SK-N-SH treated with all-trans-retinoic acid at 6 μM for 48 hours (cell line): ENCODE results near the gene CXCL17.

Experiments
- ATAC-seq: fragments of 200-7000 bp; cut with Tn5 transposase; 3 replicates; pipeline ENCODE4 v1.9.1; 2020; ENCODE audit warnings: mild to moderate bottlenecking, moderate library complexity
- ARNTL ChIP-seq: fragments of 450-650 bp; formaldehyde crosslinking; IDR thresholded peaks from 2 replicates; pipeline ENCODE4 v1.5.0; 2020; ENCODE audit warnings: low read depth, mild to moderate bottlenecking, moderate library complexity, borderline replicate concordance
- BACH2 ChIP-seq: fragments of 250-450 bp; sonication (Bioruptor Pico); IDR thresholded peaks from 2 replicates; pipeline ENCODE4 v1.9.0; 2021; ENCODE audit warnings: mild to moderate bottlenecking, borderline replicate concordance
- CSDC2 ChIP-seq: fragments of 250-450 bp; sonication (Bioruptor Pico); IDR thresholded peaks from 2 replicates; pipeline ENCODE4 v1.5.0; 2020; ENCODE audit warnings: mild to moderate bottlenecking, moderate library complexity
- CSRNP3 ChIP-seq: fragments of 250-450 bp; sonication (Bioruptor Pico); IDR thresholded peaks from 2 replicates; pipeline ENCODE4 v1.5.1; 2021; ENCODE audit warnings: mild to moderate bottlenecking, moderate library complexity
- ESRRG ChIP-seq: fragments of 250-450 bp; sonication (Bioruptor Pico); IDR thresholded peaks from 2 replicates; pipeline ENCODE4 v1.6.1; 2021; ENCODE audit warnings: mild to moderate bottlenecking
- GLIS3 ChIP-seq: fragments of 250-450 bp; sonication (Bioruptor Pico); IDR thresholded peaks from 2 replicates; pipeline ENCODE4 v1.5.0; 2020; ENCODE audit warnings: mild to moderate bottlenecking, moderate library complexity
- ISL1 ChIP-seq: fragments of 250-450 bp; sonication (Bioruptor Pico); IDR thresholded peaks from 2 replicates; pipeline ENCODE4 v2.1.2; 2022; ENCODE audit warnings: mild to moderate bottlenecking, moderate library complexity
- OSR1 ChIP-seq: fragments of 250-450 bp; sonication (Bioruptor Pico); IDR thresholded peaks from 2 replicates; pipeline ENCODE4 v1.8.0; 2022; ENCODE audit warnings: moderate library complexity, mild to moderate bottlenecking, inconsistent platforms
- POU6F1 ChIP-seq: fragments of 250-450 bp; sonication (Bioruptor Pico); IDR thresholded peaks from 2 replicates; pipeline ENCODE4 v1.8.0; 2021; ENCODE audit warnings: low read depth, mild to moderate bottlenecking, moderate library complexity, borderline replicate concordance
- PPARA ChIP-seq: fragments of 250-450 bp; sonication (Bioruptor Pico); IDR thresholded peaks from 2 replicates; pipeline ENCODE4 v1.5.0; 2020; ENCODE audit warnings: mild to moderate bottlenecking, borderline replicate concordance
- RARB ChIP-seq: fragments of 250-450 bp; sonication (Bioruptor Pico); IDR thresholded peaks from 2 replicates; pipeline ENCODE4 v1.8.0; 2021; ENCODE audit warnings: mild to moderate bottlenecking, moderate library complexity
- SNAI2 ChIP-seq: fragments of 250-450 bp; sonication (Bioruptor Pico); IDR thresholded peaks from 2 replicates; pipeline ENCODE4 v1.5.0; 2020; ENCODE audit warnings: mild to moderate bottlenecking, moderate library complexity
- TOX ChIP-seq: fragments of 250-450 bp; sonication (Bioruptor Pico); IDR thresholded peaks from 2 replicates; pipeline ENCODE4 v1.8.0; 2021; ENCODE audit warnings: mild to moderate bottlenecking, moderate library complexity, borderline replicate concordance
- ZC3H10 ChIP-seq: fragments of 250-450 bp; sonication (Bioruptor Pico); IDR thresholded peaks from 2 replicates; pipeline ENCODE4 v1.5.1; 2021; ENCODE audit warnings: mild to moderate bottlenecking, moderate library complexity
- ZFP3 ChIP-seq: fragments of 250-450 bp; sonication (Bioruptor Pico); IDR thresholded peaks from 2 replicates; pipeline ENCODE4 v1.5.0; 2020; ENCODE audit warnings: mild to moderate bottlenecking, moderate library complexity
- ZFP30 ChIP-seq: fragments of 450-650 bp; formaldehyde crosslinking; IDR thresholded peaks from 2 replicates; pipeline ENCODE4 v1.5.0; 2022; ENCODE audit warnings: mild to moderate bottlenecking, moderate library complexity
- ZNF8 ChIP-seq: fragments of 450-650 bp; formaldehyde crosslinking; IDR thresholded peaks from 2 replicates; pipeline ENCODE4 v1.5.0; 2020; ENCODE audit warnings: mild to moderate bottlenecking, moderate library complexity
- TF ChIP-seq, protein P1 (sequence below): fragments of 250-450 bp; sonication (Bioruptor Pico); IDR thresholded peaks from 2 replicates; pipeline ENCODE4 v1.5.1; 2020; ENCODE audit warnings: low read depth, mild to moderate bottlenecking, moderate library complexity
- TF ChIP-seq, protein P2 (sequence below): fragments of 250-450 bp; sonication (Bioruptor Pico); IDR thresholded peaks from 2 replicates; pipeline ENCODE4 v1.8.0; 2020; ENCODE audit warnings: mild to moderate bottlenecking, moderate library complexity, borderline replicate concordance

CXCL17 gene

GRCh38 chr19:42473686-42474085, 30.9 kb upstream of the CXCL17 start:
- TF ChIP-seq SNAI2 (CRISPR knock-in tag): no peak
- no peak for TF ChIP-seq OSR1
- no peak for TF ChIP-seq ISL1 (CRISPR knock-in tag)
- no peak for TF ChIP-seq ZFP30 (CRISPR knock-in tag)
- no peak for TF ChIP-seq CSDC2 (CRISPR knock-in tag)
- ATAC-seq: no peak

- ATAC-seq: no peak
- no peak for TF ChIP-seq POU6F1 (CRISPR knock-in tag)
- TF ChIP-seq, protein P1, sequence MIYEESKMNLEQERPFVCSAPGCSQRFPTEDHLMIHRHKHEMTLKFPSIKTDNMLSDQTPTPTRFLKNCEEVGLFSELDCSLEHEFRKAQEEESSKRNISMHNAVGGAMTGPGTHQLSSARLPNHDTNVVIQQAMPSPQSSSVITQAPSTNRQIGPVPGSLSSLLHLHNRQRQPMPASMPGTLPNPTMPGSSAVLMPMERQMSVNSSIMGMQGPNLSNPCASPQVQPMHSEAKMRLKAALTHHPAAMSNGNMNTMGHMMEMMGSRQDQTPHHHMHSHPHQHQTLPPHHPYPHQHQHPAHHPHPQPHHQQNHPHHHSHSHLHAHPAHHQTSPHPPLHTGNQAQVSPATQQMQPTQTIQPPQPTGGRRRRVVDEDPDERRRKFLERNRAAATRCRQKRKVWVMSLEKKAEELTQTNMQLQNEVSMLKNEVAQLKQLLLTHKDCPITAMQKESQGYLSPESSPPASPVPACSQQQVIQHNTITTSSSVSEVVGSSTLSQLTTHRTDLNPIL (CRISPR knock-in tag): no peak
- TF ChIP-seq CSDC2 (CRISPR knock-in tag): no peak
- no peak for TF ChIP-seq ZNF8 (CRISPR knock-in tag)
- no peak for TF ChIP-seq SNAI2 (CRISPR knock-in tag)
- no peak for TF ChIP-seq ARNTL (CRISPR knock-in tag)
- TF ChIP-seq, protein P2, sequence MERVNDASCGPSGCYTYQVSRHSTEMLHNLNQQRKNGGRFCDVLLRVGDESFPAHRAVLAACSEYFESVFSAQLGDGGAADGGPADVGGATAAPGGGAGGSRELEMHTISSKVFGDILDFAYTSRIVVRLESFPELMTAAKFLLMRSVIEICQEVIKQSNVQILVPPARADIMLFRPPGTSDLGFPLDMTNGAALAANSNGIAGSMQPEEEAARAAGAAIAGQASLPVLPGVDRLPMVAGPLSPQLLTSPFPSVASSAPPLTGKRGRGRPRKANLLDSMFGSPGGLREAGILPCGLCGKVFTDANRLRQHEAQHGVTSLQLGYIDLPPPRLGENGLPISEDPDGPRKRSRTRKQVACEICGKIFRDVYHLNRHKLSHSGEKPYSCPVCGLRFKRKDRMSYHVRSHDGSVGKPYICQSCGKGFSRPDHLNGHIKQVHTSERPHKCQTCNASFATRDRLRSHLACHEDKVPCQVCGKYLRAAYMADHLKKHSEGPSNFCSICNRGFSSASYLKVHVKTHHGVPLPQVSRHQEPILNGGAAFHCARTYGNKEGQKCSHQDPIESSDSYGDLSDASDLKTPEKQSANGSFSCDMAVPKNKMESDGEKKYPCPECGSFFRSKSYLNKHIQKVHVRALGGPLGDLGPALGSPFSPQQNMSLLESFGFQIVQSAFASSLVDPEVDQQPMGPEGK: no peak
- no peak for TF ChIP-seq BACH2 (CRISPR knock-in tag)
- TF ChIP-seq ZFP3 (CRISPR knock-in tag): no peak
- TF ChIP-seq ISL1 (CRISPR knock-in tag): no peak
- TF ChIP-seq TOX: no peak
- TF ChIP-seq PPARA (CRISPR knock-in tag): no peak
- no peak for TF ChIP-seq OSR1
- no peak for TF ChIP-seq ZC3H10 (CRISPR knock-in tag)
These were observed 29.8 kb upstream of the CXCL17 start for GRCh38 chr19:42472402-42473147.

- ATAC-seq: no peak
- TF ChIP-seq CSDC2 (CRISPR knock-in tag): no peak
- TF ChIP-seq ZFP3 (CRISPR knock-in tag): no peak
- TF ChIP-seq RARB (CRISPR knock-in tag): no peak
- TF ChIP-seq TOX: no peak
- TF ChIP-seq, protein P2: no peak
- TF ChIP-seq ESRRG (CRISPR knock-in tag): no peak
- TF ChIP-seq GLIS3 (CRISPR knock-in tag): no peak
These were observed 29.0 kb upstream of the CXCL17 start for GRCh38 chr19:42471554-42472249.

DNA sequence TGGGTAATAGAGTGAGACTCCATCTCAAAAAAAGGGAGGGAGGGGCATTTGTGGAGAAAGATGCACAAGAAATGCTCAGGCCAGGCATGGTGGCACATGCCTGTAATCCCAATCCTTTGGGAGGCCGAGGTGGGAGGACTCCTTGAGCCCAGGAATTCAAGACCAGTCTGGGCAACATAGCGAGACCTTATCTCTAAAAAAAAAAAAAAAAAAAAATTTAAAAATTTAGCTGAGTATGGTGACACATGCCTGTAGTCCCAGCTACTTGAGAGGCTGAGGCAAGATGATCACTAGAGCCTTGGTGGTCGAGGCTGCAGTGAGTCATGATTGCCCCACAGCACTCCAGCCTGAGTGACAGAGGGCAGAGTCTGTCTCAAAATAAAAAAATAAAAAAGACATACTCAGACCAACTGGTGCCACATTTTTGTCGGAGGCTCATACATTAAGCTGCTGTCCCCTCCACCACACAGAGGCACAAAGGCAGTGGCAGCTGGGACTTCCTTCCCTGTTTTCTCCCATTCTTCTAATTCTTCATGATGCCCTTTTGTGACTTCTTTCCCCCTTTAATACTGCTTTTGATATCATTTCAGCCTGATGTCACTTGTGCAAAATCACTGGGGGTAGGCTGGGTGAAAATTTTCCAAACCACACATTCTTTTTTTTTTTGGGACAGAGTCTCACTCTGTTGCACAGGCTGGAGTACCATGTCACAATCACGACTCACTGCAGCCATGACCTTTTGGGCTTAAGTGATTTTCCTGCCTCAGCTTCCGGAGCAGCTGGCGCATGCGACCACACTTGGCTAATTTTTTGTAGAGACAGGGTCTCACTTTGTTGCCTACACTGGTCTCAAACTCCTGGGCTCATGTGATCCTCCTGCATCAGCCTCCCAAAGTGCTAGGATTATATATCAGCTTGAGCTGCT, 26.8 kb upstream of the CXCL17 start:
- no peak for TF ChIP-seq CSRNP3 (CRISPR knock-in tag)

More for the DNA sequence above, 26.8 kb upstream of the CXCL17 start:
- no peak for ATAC-seq
